Suppressor macrophage treated with lipopolysaccharide for 4 hours (primary cell): ENCODE results near the gene TBCD.

Experiments used
- DNase-seq: peaks from one replicate; pipeline ENCODE4 v3.0.0-alpha.2; 2020

The TBCD gene

GRCh38 chr17:82859431-82860403 lies 107.9 kb downstream of the TBCD start:
- DNase-seq = peak; percentile 89

- no peak for DNase-seq
These were observed 108.9 kb downstream of the TBCD start for GRCh38 chr17:82860606-82861392.

GRCh38 chr17:82861393-82861775 lies 109.5 kb downstream of the TBCD start:
- DNase-seq = no peak

GRCh38 chr17:82862191-82862590 lies 110.3 kb downstream of the TBCD start:
- DNase-seq = no peak

GRCh38 chr17:82862737-82863382 lies 111.0 kb downstream of the TBCD start:
- DNase-seq = no peak

- DNase-seq = no peak
These were observed 111.6 kb downstream of the TBCD start for GRCh38 chr17:82863383-82863940.

GRCh38 chr17:82863941-82864712 lies 112.3 kb downstream of the TBCD start:
- DNase-seq = peak; percentile 68

GRCh38 chr17:82864713-82865248 lies 112.9 kb downstream of the TBCD start:
- no peak for DNase-seq

GRCh38 chr17:82865274-82865673 lies 113.4 kb downstream of the TBCD start:
- no peak for DNase-seq

GRCh38 chr17:82865774-82866395 lies 114.0 kb downstream of the TBCD start:
- DNase-seq = no peak

GRCh38 chr17:82866590-82867191 lies 114.8 kb downstream of the TBCD start:
- DNase-seq = no peak

- DNase-seq = no peak
These were observed 116.0 kb downstream of the TBCD start for GRCh38 chr17:82867763-82868325.

- no peak for DNase-seq
These were observed 116.9 kb downstream of the TBCD start for GRCh38 chr17:82868715-82869131.

- DNase-seq = no peak
These were observed 117.7 kb downstream of the TBCD start for GRCh38 chr17:82869536-82869935.

- no peak for DNase-seq
These were observed 118.2 kb downstream of the TBCD start for GRCh38 chr17:82870091-82870491.

GRCh38 chr17:82870541-82870940 lies 118.7 kb downstream of the TBCD start:
- no peak for DNase-seq

- no peak for DNase-seq
These were observed 119.4 kb downstream of the TBCD start for GRCh38 chr17:82871056-82871775.

- DNase-seq = no peak
These were observed 120.1 kb downstream of the TBCD start for GRCh38 chr17:82871776-82872561.
